Measurements from ENCODE around the gene AJUBA. TPM values are rescaled to one million over a fixed set of nuclear protein-coding genes. Genes with fewer than 3 reads are reported as not detected.

AJUBA gene
- total and polyA plus RNA-seq, 2 experiments from 2014 or later: 17.8 to 70.7 TPM

DNA sequence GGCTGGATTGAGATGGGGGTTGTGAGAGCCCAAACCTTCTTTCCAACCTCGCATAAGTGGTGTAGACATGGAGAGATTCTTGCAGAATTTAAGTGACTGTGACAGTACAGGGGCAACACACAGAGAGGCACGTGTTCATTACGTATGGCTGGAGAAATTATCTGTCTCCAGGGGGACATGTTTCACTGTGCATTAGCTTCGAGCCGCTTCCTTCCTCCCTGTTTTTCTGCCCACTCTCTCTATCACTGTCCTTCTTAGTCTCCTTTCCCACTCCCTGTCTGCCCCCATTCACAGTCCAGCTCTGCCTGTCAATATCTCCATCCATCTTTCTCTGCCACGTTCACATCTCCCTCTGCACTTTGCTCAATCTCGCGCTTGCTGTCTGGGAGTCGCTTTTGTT is 39.1 kb upstream of the AJUBA start:
- TF ChIP-seq EZH2phosphoT487 (IDR thresholded peaks at IDR 0.05; ENCODE audit: insufficient read depth, low read depth): no peak
- TF ChIP-seq EZH2 (IDR thresholded peaks at IDR 0.05; ENCODE audit: insufficient read depth, poor library complexity, severe bottlenecking): no peak
- Histone ChIP-seq H3K9ac (no peak overlapping the region), H3K9me2 (ENCODE audit: insufficient read depth) (no peaks in the 10 kb centered on the region), H3K27ac (no peak overlapping the region), H3K4me1 (ENCODE audit: insufficient read depth) (no peaks in the 10 kb centered on the region), H2AFZ (no peak overlapping the region), H3K79me2 (ENCODE audit: insufficient read depth) (no peaks in the 10 kb centered on the region), H3F3A (ENCODE audit: insufficient read depth) (peaks cover 38% of the 10 kb centered on the region), H3K4me2 (ENCODE audit: unreplicated experiment) (no peak overlapping the region), H3K9me3 (ENCODE audit: low read depth) (no peaks in the 10 kb centered on the region), H3K36me3 (ENCODE audit: low read depth) (peaks cover 13% of the 10 kb centered on the region; the same call in 1 of the 2 replicates), H3K4me3 (no peak overlapping the region), H4K20me1 (ENCODE audit: insufficient read depth) (no peaks in the 10 kb centered on the region), H3K27me3 (replicated peaks; ENCODE audit: insufficient read depth) (no peaks in the 10 kb centered on the region)
- no peak for DNase-seq
- in situ Hi-C loops (cut with MboI): no loop called here
- 57 to 64% methylated on average over 8 to 9 of the region's 9 CpGs for WGBS, 2 experiments (ENCODE audit: low coverage in 1 of 2, low lambda C conversion rate in 2 of 2, missing lambda C conversion rate in 2 of 2)

- H2AFZ ChIP-seq: no peak overlapping the region
- peaks cover 31% of the 10 kb centered on the region for H3F3A ChIP-seq (ENCODE audit: insufficient read depth)
- WGBS, 2 experiments (ENCODE audit: low coverage in 1 of 2, low lambda C conversion rate in 2 of 2, missing lambda C conversion rate in 2 of 2): 95 to 99% methylated on average over 7 of the region's 7 CpGs
- H3K79me2 ChIP-seq (ENCODE audit: insufficient read depth): no peaks in the 10 kb centered on the region
- H3K9me3 ChIP-seq (ENCODE audit: low read depth): no peaks in the 10 kb centered on the region
- H3K9me2 ChIP-seq (ENCODE audit: insufficient read depth): no peaks in the 10 kb centered on the region
- no peaks in the 10 kb centered on the region for H3K4me1 ChIP-seq (ENCODE audit: insufficient read depth)
- TF ChIP-seq EZH2phosphoT487 (IDR thresholded peaks at IDR 0.05; ENCODE audit: insufficient read depth, low read depth) (no peak), EZH2 (IDR thresholded peaks at IDR 0.05; ENCODE audit: insufficient read depth, poor library complexity, severe bottlenecking) (no peak)
- no peak for DNase-seq
- no peak overlapping the region for H3K4me2 ChIP-seq (ENCODE audit: unreplicated experiment)
- no peak overlapping the region for H3K27ac ChIP-seq
- in situ Hi-C loops (cut with MboI): no loop called here
- H4K20me1 ChIP-seq (ENCODE audit: insufficient read depth): no peaks in the 10 kb centered on the region
- no peak overlapping the region for H3K9ac ChIP-seq
- peaks cover 3% of the 10 kb centered on the region; the same call in 1 of the 2 replicates for H3K36me3 ChIP-seq (ENCODE audit: low read depth)
- no peaks in the 10 kb centered on the region for H3K27me3 ChIP-seq (replicated peaks; ENCODE audit: insufficient read depth)
- H3K4me3 ChIP-seq: no peak overlapping the region
These were observed 38.1 kb upstream of the AJUBA start for GRCh38 chr14:23020143-23021128.

GRCh38 chr14:23018107-23018506 is 35.8 kb upstream of the AJUBA start:
- Histone ChIP-seq H3K4me1 (ENCODE audit: insufficient read depth) (no peaks in the 10 kb centered on the region), H3K36me3 (ENCODE audit: low read depth) (no peaks in the 10 kb centered on the region), H2AFZ (no peak overlapping the region), H3K9me2 (ENCODE audit: insufficient read depth) (no peaks in the 10 kb centered on the region), H3K27ac (no peak overlapping the region), H4K20me1 (ENCODE audit: insufficient read depth) (no peaks in the 10 kb centered on the region), H3F3A (ENCODE audit: insufficient read depth) (peaks cover 13% of the 10 kb centered on the region; the same call in 1 of the 2 replicates), H3K4me3 (no peak overlapping the region), H3K4me2 (ENCODE audit: unreplicated experiment) (no peak overlapping the region), H3K27me3 (replicated peaks; ENCODE audit: insufficient read depth) (no peaks in the 10 kb centered on the region), H3K79me2 (ENCODE audit: insufficient read depth) (no peaks in the 10 kb centered on the region), H3K9me3 (ENCODE audit: low read depth) (no peaks in the 10 kb centered on the region), H3K9ac (no peak overlapping the region)
- TF ChIP-seq EZH2phosphoT487 (IDR thresholded peaks at IDR 0.05; ENCODE audit: insufficient read depth, low read depth): no peak
- TF ChIP-seq EZH2 (IDR thresholded peaks at IDR 0.05; ENCODE audit: insufficient read depth, poor library complexity, severe bottlenecking): no peak
- no peak for DNase-seq
- in situ Hi-C loops (cut with MboI): no loop called here

DNA sequence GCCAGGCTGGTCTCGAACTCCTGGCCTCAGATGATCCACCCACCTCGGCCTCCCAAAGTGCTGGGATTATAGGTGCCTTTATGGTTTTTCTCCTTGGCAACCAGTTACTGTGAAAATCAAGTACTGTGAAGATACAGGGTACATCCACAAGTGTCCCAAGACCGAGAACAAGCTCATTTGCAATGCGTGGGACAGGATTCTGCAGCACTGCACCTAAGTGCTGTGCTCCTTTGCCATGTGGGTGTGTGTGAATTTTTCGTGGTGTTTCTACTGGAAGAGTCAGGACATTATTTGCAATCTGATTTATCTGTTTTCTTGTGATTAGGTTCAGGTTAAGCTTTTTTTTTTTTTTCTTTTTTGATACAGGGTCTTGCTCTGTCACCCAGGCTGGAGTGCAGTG is 34.7 kb upstream of the AJUBA start:
- no peaks in the 10 kb centered on the region for H3K9me2 ChIP-seq (ENCODE audit: insufficient read depth)
- TF ChIP-seq EZH2phosphoT487 (IDR thresholded peaks at IDR 0.05; ENCODE audit: insufficient read depth, low read depth) (no peak), EZH2 (IDR thresholded peaks at IDR 0.05; ENCODE audit: insufficient read depth, poor library complexity, severe bottlenecking) (no peak)
- H4K20me1 ChIP-seq (ENCODE audit: insufficient read depth): no peaks in the 10 kb centered on the region
- no peak overlapping the region for H3K27ac ChIP-seq
- WGBS, 2 experiments (ENCODE audit: low coverage in 1 of 2, low lambda C conversion rate in 2 of 2, missing lambda C conversion rate in 2 of 2): 84 to 86% methylated on average over 5 of the region's 5 CpGs
- H2AFZ ChIP-seq: no peak overlapping the region
- in situ Hi-C loops (cut with MboI): no loop called here
- H3K4me2 ChIP-seq (ENCODE audit: unreplicated experiment): no peak overlapping the region
- H3K4me3 ChIP-seq: no peak overlapping the region
- DNase-seq: no peak
- no peak overlapping the region for H3K9ac ChIP-seq
- no peaks in the 10 kb centered on the region for H3K27me3 ChIP-seq (replicated peaks; ENCODE audit: insufficient read depth)
- H3K9me3 ChIP-seq (ENCODE audit: low read depth): no peaks in the 10 kb centered on the region
- no peaks in the 10 kb centered on the region for H3K79me2 ChIP-seq (ENCODE audit: insufficient read depth)
- H3K36me3 ChIP-seq (ENCODE audit: low read depth): no peaks in the 10 kb centered on the region
- no peaks in the 10 kb centered on the region for H3K4me1 ChIP-seq (ENCODE audit: insufficient read depth)
- peaks cover 4% of the 10 kb centered on the region; the same call in 1 of the 2 replicates for H3F3A ChIP-seq (ENCODE audit: insufficient read depth)

Data from GM23248 (cell line).